Stimulated activated CD8-positive, alpha-beta memory T cell treated with anti-CD3 and anti-CD28 coated beads, Interleukin-4, amount 100 ng/mL, for 1 hour (primary cell): ENCODE measurements around the gene HELT.
"Not testable (repeated sequence)": the region's sequence is repeated elsewhere in the genome, so short reads cannot be mapped to it uniquely, and the experiment has no call there.

Source experiments
- DNase-seq, 2 donors: peaks; one replicate each; pipeline ENCODE4 v3.0.0-alpha.2; 2020; ENCODE audit warnings: low read depth in 2 of 2, low spot score in 1 of 2

The HELT gene

DNA sequence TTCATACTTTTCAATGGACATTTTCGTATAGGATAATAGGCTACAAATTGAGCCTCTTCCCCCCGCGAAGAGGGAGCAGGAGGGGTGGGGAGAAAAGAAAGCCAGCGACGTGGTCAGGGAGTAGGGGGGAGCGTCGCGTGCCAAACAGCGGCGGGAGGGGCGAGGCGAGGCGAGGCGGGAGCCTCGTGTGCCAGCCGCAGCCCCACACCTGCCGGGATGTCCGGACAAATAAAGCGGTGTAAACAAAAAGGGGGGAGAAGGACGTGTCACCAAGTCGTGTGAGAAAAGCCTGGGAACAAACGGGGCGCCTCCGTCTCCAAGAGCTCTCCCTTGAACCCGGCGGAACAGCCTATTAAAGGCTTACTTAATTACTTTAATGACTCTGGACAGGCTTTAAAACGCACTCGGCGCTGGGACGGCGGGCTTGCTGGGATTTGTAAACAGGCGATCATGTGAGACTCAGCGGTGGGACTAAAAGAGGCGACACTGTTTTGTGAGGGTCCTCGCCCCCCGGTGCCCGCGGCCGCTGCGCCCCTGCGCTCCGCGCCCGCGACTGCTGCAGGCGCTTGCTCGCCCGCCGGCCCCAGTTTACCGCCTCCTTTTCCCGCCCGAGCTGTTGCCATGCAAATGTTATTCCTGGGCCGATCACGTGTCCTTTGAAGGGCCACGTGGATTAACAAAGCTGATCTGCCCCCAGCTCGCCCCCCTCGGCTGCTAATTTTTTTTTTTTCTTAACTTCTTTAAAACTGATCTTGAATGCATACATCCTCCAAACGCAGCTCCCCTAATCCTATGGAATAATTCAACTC, at the start of gene HELT:
TSS of gene HELT (plus strand) at position 527 of the 809 bp plus-strand sequence. CDS start 439 bp downstream, outside the sequence.
- DNase-seq = no peak

DNA sequence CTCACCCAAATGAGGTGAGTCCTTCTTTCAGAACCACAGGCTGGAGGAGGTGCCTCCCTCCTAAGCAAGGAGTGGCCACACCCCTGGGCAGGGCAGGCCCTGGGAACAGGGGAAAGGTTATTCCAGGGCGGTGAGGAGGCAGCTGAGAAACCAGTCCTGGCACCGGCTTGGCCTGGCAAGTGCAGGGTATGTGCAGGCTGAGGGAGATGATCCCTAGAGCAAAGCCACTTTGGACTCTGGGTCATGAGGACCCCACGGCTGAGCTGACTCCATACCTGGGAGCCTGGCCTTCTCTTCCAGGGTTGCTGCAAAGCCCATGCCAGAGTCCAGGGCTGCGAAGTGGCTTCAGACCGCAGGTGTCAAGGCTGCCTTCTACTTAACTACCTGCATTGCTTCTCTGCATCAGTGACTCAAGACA, 49.5 kb upstream of the HELT start:
- DNase-seq = no peak

DNA sequence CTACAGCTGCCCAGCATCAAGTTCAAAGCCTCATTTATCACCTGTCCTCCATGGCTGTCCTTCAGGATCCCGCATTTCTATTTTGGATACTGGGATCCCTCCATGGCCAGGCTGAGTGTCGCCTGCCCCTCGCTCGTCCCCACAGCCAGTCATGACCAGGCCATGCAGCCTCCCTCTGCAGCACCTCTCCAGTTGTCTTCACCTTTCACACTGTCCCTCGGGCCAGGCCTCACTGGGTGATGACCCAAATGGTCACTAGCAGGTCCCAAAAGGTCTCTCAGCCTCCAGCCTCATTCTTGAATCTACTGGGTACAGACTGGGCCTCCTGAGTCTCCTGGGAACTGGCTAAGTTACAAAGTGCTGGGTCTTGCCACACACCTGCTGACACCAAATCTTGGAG, 48.7 kb upstream of the HELT start:
- DNase-seq = no peak

DNA sequence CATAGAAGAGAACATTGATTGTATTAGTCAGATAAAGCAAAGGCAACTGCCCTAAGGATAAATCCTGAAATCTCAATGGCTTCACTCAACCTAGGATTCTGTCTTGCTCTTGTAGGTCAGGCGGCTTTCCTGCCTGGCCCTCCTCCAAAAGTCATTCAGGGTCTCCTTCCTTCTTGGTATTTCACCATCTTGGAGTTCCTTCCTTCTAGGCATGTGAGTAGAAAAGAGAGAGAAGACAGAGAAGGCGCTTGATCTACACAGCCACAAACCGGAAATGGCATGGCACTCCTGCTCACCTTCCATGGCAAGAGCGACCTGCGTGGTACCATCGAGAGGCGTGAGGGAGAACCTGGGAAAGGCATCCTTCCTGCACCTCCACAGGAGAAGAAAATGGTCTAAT, 45.3 kb upstream of the HELT start:
- no peak for DNase-seq

- not testable (repeated sequence) for DNase-seq
These were observed 41.9 kb upstream of the HELT start for GRCh38 chr4:184976348-184976747.

- DNase-seq = no peak
These were observed 40.5 kb upstream of the HELT start for GRCh38 chr4:184977747-184978146.

GRCh38 chr4:184978211-184978610, 40.1 kb upstream of the HELT start:
- DNase-seq = no peak

- no peak for DNase-seq
These were observed 38.7 kb upstream of the HELT start for GRCh38 chr4:184979461-184980124.

DNA sequence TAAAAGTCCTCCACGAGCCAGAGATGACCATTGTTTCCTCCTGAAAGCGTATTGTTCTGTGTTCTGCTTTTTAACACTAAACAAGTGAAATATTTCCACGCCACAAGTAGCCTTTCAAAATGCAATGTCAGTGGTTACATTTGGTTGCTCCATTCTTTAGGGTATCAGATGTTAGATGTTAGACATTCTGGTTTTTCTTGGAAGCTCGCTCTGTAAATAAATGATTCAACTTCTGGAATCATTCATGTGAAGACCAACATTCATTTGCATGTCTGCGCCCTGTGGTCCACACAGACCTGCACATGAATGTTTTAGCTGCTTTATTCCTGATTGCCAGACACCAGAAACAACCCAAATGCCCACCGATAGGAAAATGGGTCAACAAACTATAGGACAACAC, 38.0 kb upstream of the HELT start:
- no peak for DNase-seq

- DNase-seq = peak; percentile 13 to 20
These were observed 34.5 kb upstream of the HELT start for GRCh38 chr4:184983672-184984356.

DNA sequence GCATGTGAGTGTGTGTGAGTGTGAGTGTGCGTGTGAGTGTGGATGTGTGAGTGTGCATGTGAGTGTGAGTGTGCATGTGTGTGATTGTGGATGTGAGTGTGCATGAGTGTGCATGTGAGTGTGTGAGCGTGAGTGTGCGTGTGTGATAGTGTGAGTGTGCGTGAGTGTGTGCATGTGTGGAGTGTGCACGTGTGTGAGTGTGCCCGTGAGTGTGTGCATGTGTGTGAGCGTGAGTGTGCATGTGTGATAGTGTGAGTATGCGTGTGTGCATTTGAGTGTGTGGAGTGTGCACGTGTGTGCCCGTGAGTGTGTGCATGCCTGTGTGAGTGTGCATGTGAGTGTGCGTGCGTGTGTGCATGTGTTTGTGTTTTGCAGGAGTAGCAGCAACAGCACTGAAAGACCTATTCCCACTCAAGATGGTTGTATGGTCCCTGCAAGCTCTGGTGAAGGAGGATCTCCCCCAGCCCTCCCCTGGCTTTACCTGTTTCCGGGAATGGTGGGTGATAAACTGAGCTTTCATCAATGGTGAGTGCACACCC, 30.7 kb upstream of the HELT start:
- DNase-seq = no peak

DNA sequence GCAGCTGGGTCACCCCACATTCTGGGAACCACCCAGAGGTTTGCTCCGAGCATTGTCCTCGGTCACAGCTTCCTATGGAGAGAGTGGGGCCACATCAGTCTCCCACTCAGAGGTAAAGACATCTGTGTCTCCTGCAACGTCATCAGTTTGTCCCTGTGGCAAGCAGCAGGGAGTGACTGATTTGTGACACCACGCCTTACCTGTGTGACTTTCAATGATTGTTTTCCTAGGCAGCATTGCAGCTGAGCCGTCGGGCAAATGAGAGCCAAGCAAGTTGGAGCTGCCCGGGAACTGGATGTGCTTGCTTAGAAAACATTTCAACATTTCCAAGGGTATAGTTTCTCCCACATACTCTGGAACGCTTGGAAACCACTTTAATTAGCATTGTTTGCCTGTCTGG, 29.7 kb upstream of the HELT start:
- no peak for DNase-seq

- not testable (repeated sequence) for DNase-seq
These were observed 29.0 kb upstream of the HELT start for GRCh38 chr4:184989283-184989682.

DNA sequence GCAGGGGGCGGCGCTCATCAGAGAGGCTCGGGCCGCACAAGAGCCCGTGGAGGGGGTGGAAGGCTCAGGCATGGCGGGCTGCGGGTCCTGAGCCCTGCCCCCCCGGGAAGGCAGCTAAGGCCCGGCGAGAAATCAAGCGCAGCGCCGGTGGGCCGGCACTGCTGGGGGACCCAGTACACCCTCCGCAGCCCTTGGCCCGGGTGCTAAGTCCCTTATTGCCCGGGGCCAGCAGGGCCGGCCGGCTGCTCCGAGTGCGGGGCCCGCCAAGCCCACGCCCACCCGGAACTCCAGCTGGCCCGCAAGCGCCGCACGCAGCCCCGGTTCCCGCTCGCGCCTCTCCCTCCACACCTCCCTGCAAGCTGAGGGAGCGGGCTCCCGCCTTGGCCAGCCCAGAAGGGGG, 28.2 kb upstream of the HELT start:
- DNase-seq = not testable (repeated sequence)

GRCh38 chr4:184991860-184992259, 26.4 kb upstream of the HELT start:
- DNase-seq = no peak

DNA sequence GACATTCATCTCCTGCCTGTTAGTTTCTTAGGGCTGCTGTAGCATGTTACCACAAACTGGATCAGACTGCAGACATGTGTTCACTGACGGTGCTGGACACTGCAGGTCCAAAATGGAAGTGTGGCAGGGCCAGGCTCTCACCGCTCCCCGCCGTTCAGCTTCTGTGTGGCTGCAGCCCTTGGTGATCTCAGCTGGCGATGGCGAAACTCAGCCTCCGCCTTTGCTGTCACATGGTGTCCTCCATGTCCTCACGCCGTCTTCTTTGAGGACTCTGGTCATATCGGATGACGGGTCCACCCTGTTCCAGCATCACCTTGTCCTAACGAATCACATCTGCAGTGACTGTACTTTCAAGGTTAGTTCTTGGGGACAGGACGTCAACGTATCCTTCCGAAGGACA, 25.9 kb upstream of the HELT start:
- DNase-seq = no peak

DNA sequence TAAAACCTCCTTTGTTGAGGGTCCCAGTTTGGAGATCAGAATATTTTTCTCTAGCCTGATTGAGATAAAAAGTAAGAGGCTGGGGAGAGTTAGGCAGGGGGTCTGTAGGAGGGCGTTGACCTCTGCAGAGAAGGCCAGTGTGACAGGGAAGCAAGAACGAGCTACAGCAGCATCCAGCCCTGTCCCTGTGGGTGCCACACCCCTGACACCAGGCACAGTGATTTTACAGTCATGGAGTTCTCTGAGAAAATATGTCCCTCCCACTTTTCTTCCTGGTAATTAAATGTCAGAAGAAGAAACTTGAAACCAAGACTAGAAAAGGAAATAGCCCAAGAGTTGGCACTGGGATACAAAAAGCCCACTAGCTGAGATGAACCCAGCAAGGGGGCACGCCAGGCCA, 25.0 kb upstream of the HELT start:
- no peak for DNase-seq

DNA sequence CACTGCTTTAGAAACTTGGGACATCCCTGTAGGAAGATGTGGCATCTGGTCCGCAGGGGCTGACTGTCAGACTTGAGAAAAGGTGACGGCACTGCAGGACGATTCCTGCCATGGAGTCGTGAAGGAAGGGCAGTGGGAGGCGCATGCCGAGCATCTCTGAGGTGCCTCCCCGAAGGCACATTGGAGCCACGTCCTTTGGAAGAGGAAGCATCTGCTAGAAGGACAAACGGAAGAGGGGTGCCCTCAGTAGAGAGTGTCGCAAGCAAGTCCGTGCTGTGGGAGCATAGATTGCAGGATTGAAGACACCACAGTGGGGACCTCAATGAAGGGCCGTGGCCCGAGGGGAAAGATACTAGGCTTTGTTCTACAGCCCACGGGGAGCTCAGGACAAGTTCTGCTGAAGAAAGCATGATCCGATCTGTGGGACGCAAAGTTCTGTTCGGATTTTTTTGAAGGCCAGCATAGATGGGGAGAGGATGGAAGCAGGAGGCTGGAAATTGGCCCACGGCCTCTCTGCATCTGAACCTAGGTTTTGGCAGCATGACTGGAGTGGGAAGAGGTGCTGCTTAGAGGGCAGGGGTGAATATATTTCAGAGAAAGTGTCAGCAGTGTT, 24.2 kb upstream of the HELT start:
- no peak for DNase-seq

DNA sequence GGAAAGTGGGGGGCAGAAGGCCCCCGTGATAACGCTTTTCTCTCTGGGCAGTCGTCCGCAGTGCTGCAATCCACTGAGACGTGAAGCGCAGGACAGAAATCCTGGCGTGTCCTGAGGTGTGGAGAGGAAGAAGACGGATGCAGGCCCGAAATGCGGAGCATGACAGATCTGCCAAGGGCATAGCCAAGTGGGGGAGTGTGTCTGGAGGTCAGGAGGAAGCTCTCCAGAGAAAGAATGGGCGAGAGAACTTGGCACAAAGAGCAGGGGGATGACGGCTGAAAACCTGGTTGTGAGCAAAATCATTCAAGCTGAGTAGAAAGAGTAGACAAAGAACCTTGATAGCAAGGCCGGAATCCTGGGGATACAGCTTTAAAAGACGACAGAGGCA, 23.7 kb upstream of the HELT start:
- no peak for DNase-seq

GRCh38 chr4:184997656-184998055, 20.6 kb upstream of the HELT start:
- DNase-seq = not testable (repeated sequence)

GRCh38 chr4:185002784-185003183, 15.5 kb upstream of the HELT start:
- no peak for DNase-seq
